ENCODE data around the gene NTMT2. TPM values are rescaled to one million over a fixed set of nuclear protein-coding genes. Genes with fewer than 3 reads are reported as not detected.

The NTMT2 gene
- total and polyA plus RNA-seq, 2 experiments from 2014 or later: not detected

GRCh38 chr1:170204121-170204520, 58.4 kb downstream of the NTMT2 start:
- H3K36me3 ChIP-seq (ENCODE audit: low read depth): no peaks in the 10 kb centered on the region
- peaks cover 31% of the 10 kb centered on the region for H3K4me1 ChIP-seq (ENCODE audit: insufficient read depth)
- H3K9me3 ChIP-seq (ENCODE audit: low read depth): no peaks in the 10 kb centered on the region
- peak overlapping the region; percentile 16; the same call in 1 of the 2 replicates for H2AFZ ChIP-seq
- no peak overlapping the region for H3K9ac ChIP-seq
- 11 to 13% methylated on average over 3 of the region's 3 CpGs for WGBS, 2 experiments (ENCODE audit: low coverage in 1 of 2, low lambda C conversion rate in 2 of 2, missing lambda C conversion rate in 2 of 2)
- H3K9me2 ChIP-seq (ENCODE audit: insufficient read depth): peaks cover 4% of the 10 kb centered on the region; the same call in 1 of the 2 replicates
- peak; percentile 36 for DNase-seq
- H3K4me2 ChIP-seq (ENCODE audit: unreplicated experiment): peak overlapping the region; percentile 53
- H3K4me3 ChIP-seq: no peak overlapping the region
- H4K20me1 ChIP-seq (ENCODE audit: insufficient read depth): no peaks in the 10 kb centered on the region
- in situ Hi-C loops (cut with MboI): no loop called here
- no peak for TF ChIP-seq EZH2phosphoT487 (IDR thresholded peaks at IDR 0.05; ENCODE audit: insufficient read depth, low read depth)
- no peak for TF ChIP-seq EZH2 (IDR thresholded peaks at IDR 0.05; ENCODE audit: insufficient read depth, poor library complexity, severe bottlenecking)
- H3K27ac ChIP-seq: no peak overlapping the region
- peaks cover 23% of the 10 kb centered on the region for H3F3A ChIP-seq (ENCODE audit: insufficient read depth)
- H3K79me2 ChIP-seq (ENCODE audit: insufficient read depth): no peaks in the 10 kb centered on the region
- H3K27me3 ChIP-seq (replicated peaks; ENCODE audit: insufficient read depth): no peaks in the 10 kb centered on the region

DNA sequence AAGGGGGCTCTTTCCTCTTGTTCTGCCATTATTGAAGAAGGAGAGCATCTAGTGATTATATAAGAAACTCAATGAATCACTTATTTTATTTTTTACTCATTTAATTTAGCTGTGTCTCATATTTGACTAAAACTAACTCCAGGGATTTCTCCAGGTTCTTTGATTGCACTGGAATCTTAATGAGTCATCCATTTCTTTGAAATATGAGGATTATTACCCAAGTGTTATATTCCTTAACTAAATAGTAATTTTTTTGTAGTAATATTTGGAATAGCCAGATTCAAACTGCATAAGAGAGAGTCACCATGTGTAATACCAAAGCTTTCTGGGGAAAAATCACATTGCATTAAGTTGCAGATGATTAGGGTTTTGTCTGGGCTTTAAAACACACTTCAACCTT, 59.5 kb downstream of the NTMT2 start:
- no peak overlapping the region for H3K27ac ChIP-seq
- H4K20me1 ChIP-seq (ENCODE audit: insufficient read depth): no peaks in the 10 kb centered on the region
- H3K4me2 ChIP-seq (ENCODE audit: unreplicated experiment): no peak overlapping the region
- no peaks in the 10 kb centered on the region for H3K36me3 ChIP-seq (ENCODE audit: low read depth)
- peak; percentile 22 for DNase-seq
- H3K9me3 ChIP-seq (ENCODE audit: low read depth): no peaks in the 10 kb centered on the region
- in situ Hi-C loops (cut with MboI): no loop called here
- H2AFZ ChIP-seq: no peak overlapping the region
- H3K27me3 ChIP-seq (replicated peaks; ENCODE audit: insufficient read depth): no peaks in the 10 kb centered on the region
- no peaks in the 10 kb centered on the region for H3K79me2 ChIP-seq (ENCODE audit: insufficient read depth)
- TF ChIP-seq EZH2 (IDR thresholded peaks at IDR 0.05; ENCODE audit: insufficient read depth, poor library complexity, severe bottlenecking) (no peak), EZH2phosphoT487 (IDR thresholded peaks at IDR 0.05; ENCODE audit: insufficient read depth, low read depth) (no peak)
- H3F3A ChIP-seq (ENCODE audit: insufficient read depth): peaks cover 23% of the 10 kb centered on the region
- H3K9ac ChIP-seq: no peak overlapping the region
- H3K4me1 ChIP-seq (ENCODE audit: insufficient read depth): peaks cover 30% of the 10 kb centered on the region
- H3K4me3 ChIP-seq: no peak overlapping the region
- peaks cover 4% of the 10 kb centered on the region; the same call in 1 of the 2 replicates for H3K9me2 ChIP-seq (ENCODE audit: insufficient read depth)

DNA sequence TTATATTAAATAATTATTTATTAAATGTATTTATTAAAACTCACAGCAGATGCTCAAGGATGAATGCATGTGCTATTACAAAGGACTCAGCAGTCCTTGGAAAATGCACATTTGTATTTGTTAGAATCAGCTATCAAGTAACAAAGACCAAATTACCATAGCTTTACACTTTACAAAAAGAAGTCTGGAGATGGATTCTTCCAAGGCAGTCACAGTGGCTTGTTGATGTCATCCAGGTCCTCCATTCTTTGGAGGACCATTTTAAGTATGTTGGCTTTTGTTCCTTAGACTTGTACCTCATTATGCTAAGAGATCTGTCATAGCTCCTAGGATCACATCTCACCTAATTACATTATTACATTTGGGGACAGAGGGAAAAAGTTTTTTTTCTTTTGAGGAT, 63.4 kb downstream of the NTMT2 start:
- H2AFZ ChIP-seq: no peak overlapping the region
- peaks cover 16% of the 10 kb centered on the region for H3K4me1 ChIP-seq (ENCODE audit: insufficient read depth)
- in situ Hi-C loops (cut with MboI): no loop called here
- H3K27ac ChIP-seq: no peak overlapping the region
- H3K9ac ChIP-seq: no peak overlapping the region
- no peaks in the 10 kb centered on the region for H3K79me2 ChIP-seq (ENCODE audit: insufficient read depth)
- H3K9me3 ChIP-seq (ENCODE audit: low read depth): no peaks in the 10 kb centered on the region
- H3K27me3 ChIP-seq (replicated peaks; ENCODE audit: insufficient read depth): no peaks in the 10 kb centered on the region
- DNase-seq: no peak
- peaks cover 4% of the 10 kb centered on the region; the same call in 1 of the 2 replicates for H3K9me2 ChIP-seq (ENCODE audit: insufficient read depth)
- no peak overlapping the region for H3K4me2 ChIP-seq (ENCODE audit: unreplicated experiment)
- no peaks in the 10 kb centered on the region for H3K36me3 ChIP-seq (ENCODE audit: low read depth)
- H4K20me1 ChIP-seq (ENCODE audit: insufficient read depth): no peaks in the 10 kb centered on the region
- no peak for TF ChIP-seq EZH2phosphoT487 (IDR thresholded peaks at IDR 0.05; ENCODE audit: insufficient read depth, low read depth)
- TF ChIP-seq EZH2 (IDR thresholded peaks at IDR 0.05; ENCODE audit: insufficient read depth, poor library complexity, severe bottlenecking): no peak
- peaks cover 21% of the 10 kb centered on the region for H3F3A ChIP-seq (ENCODE audit: insufficient read depth)
- no peak overlapping the region for H3K4me3 ChIP-seq

GRCh38 chr1:170210142-170210541, 64.4 kb downstream of the NTMT2 start:
- no peaks in the 10 kb centered on the region for H3K27me3 ChIP-seq (replicated peaks; ENCODE audit: insufficient read depth)
- no peak overlapping the region for H3K4me3 ChIP-seq
- H3K9me3 ChIP-seq (ENCODE audit: low read depth): no peaks in the 10 kb centered on the region
- no peaks in the 10 kb centered on the region for H3K9me2 ChIP-seq (ENCODE audit: insufficient read depth)
- no peak overlapping the region for H3K4me2 ChIP-seq (ENCODE audit: unreplicated experiment)
- no peaks in the 10 kb centered on the region for H3K36me3 ChIP-seq (ENCODE audit: low read depth)
- H2AFZ ChIP-seq: no peak overlapping the region
- no peak overlapping the region for H3K27ac ChIP-seq
- H3K4me1 ChIP-seq (ENCODE audit: insufficient read depth): peaks cover 13% of the 10 kb centered on the region; the same call in 1 of the 2 replicates
- no peak overlapping the region for H3K9ac ChIP-seq
- no peaks in the 10 kb centered on the region for H3K79me2 ChIP-seq (ENCODE audit: insufficient read depth)
- in situ Hi-C loops (cut with MboI): no loop called here
- DNase-seq: no peak
- TF ChIP-seq EZH2phosphoT487 (IDR thresholded peaks at IDR 0.05; ENCODE audit: insufficient read depth, low read depth): no peak
- no peak for TF ChIP-seq EZH2 (IDR thresholded peaks at IDR 0.05; ENCODE audit: insufficient read depth, poor library complexity, severe bottlenecking)
- H3F3A ChIP-seq (ENCODE audit: insufficient read depth): peaks cover 11% of the 10 kb centered on the region
- 74 to 86% methylated on average over 3 of the region's 3 CpGs for WGBS, 2 experiments (ENCODE audit: low coverage in 1 of 2, low lambda C conversion rate in 2 of 2, missing lambda C conversion rate in 2 of 2)
- H4K20me1 ChIP-seq (ENCODE audit: insufficient read depth): no peaks in the 10 kb centered on the region

GRCh38 chr1:170213596-170213995, 67.8 kb downstream of the NTMT2 start:
- no peak overlapping the region for H3K4me3 ChIP-seq
- H3K27ac ChIP-seq: no peak overlapping the region
- H3K36me3 ChIP-seq (ENCODE audit: low read depth): no peaks in the 10 kb centered on the region
- H4K20me1 ChIP-seq (ENCODE audit: insufficient read depth): no peaks in the 10 kb centered on the region
- no peaks in the 10 kb centered on the region for H3K9me2 ChIP-seq (ENCODE audit: insufficient read depth)
- no peak for DNase-seq
- TF ChIP-seq EZH2 (IDR thresholded peaks at IDR 0.05; ENCODE audit: insufficient read depth, poor library complexity, severe bottlenecking) (no peak), EZH2phosphoT487 (IDR thresholded peaks at IDR 0.05; ENCODE audit: insufficient read depth, low read depth) (no peak)
- WGBS, 2 experiments (ENCODE audit: low coverage in 1 of 2, low lambda C conversion rate in 2 of 2, missing lambda C conversion rate in 2 of 2): 67 to 71% methylated on average over 6 of the region's 6 CpGs
- no peak overlapping the region for H2AFZ ChIP-seq
- H3K9me3 ChIP-seq (ENCODE audit: low read depth): no peaks in the 10 kb centered on the region
- in situ Hi-C loops (cut with MboI): no loop called here
- no peaks in the 10 kb centered on the region for H3K79me2 ChIP-seq (ENCODE audit: insufficient read depth)
- H3K4me2 ChIP-seq (ENCODE audit: unreplicated experiment): no peak overlapping the region
- H3K9ac ChIP-seq: no peak overlapping the region
- no peaks in the 10 kb centered on the region for H3F3A ChIP-seq (ENCODE audit: insufficient read depth)
- H3K27me3 ChIP-seq (replicated peaks; ENCODE audit: insufficient read depth): no peaks in the 10 kb centered on the region
- H3K4me1 ChIP-seq (ENCODE audit: insufficient read depth): 0 out of 2 replicates have a peak, but pooled peaks cover 9% of the 10 kb centered on the region
